HG03196 (cell line): ENCODE data around the gene TRPC6.

Source experiments
- ATAC-seq: cut with Tn5 transposase; IDR thresholded peaks from one replicate; pipeline ENCODE4 v1.9.1; 2021; ENCODE audit not compliant: unreplicated experiment

Gene TRPC6

DNA sequence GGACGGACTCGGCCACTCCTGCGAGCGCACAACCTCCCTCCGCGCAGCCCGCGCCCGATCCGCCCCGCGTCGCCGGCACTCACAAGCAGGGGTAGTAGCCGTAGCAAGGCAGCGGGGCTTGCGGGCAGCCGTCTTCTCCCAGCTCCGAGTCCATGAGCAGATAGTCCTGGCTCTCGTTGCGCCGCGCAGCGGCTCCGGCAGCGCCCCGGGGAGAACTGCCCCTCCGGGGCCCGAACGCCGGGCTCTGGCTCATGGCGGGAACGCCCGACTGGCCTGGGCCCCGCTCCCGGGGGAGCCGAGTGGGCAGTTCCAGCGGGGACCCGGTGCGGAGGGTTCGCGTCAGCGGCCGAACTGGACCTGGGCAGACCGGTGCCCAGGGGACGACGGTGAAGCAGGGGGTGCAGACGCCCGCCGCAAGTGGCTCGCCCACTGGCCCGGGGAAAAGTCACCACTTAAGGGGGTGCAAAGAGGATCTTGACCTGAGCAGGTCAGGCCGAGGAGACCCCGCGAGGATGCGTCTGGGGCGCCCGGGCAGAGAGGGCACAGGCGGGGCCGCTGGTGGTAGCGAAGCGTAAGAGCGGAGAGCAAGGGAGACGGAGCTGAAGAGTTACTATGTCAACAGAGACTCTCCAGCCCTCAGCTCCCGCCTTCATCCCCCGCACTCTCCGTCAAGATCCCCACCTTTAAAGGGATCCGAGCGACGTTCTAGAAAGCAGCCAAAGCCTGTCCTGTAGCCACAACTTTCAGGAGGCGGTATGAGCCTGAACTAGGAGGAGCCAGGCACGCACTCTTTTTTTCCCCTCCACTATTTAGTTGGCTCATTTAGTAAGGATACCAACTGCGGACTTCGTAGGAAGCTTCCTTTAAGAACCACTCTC, at the start of gene TRPC6:
TRPC6 (minus strand) TSS at position 757 of the 878 bp plus-strand sequence; CDS start at position 253, 504 bp downstream.
- no peak for ATAC-seq

DNA sequence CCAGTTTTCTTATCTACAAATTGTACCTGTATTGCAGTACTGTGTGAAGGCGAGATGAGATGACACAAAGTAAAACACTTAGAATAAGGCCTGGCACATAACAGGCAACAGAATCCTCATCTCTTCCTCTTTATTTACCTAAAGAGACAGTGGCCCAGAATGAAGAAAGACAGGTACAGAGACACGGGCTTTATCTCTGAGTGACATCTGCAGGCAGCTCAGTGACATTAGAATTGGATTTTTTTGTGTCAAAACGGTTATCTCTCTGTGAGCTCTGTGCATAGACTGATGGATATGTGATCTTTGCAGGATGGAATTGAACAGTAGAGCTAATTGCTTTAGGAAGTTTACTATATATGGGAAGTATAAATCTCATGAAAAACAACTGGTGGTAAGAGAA, 36.2 kb upstream of the TRPC6 start:
- ATAC-seq, result no peak

DNA sequence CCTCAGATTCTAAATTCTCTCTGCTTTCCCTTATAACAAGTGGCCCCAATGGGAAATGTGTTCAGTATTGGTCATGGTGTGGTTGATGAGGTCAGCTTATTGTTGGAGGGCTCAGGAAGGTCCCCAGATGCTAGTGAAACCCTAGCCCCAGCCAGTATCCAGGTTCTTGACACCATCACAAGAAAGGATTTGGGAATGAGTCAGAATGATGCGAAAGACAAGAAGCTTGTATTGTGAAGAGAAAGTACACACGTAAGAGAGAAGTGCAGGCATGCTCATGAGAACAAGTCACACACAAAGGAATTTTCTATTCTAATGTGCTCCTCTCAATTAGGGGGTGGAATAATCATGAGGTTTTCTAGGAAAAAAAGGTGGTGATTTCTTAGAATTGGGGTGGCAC, 34.9 kb upstream of the TRPC6 start:
- ATAC-seq, result no peak

DNA sequence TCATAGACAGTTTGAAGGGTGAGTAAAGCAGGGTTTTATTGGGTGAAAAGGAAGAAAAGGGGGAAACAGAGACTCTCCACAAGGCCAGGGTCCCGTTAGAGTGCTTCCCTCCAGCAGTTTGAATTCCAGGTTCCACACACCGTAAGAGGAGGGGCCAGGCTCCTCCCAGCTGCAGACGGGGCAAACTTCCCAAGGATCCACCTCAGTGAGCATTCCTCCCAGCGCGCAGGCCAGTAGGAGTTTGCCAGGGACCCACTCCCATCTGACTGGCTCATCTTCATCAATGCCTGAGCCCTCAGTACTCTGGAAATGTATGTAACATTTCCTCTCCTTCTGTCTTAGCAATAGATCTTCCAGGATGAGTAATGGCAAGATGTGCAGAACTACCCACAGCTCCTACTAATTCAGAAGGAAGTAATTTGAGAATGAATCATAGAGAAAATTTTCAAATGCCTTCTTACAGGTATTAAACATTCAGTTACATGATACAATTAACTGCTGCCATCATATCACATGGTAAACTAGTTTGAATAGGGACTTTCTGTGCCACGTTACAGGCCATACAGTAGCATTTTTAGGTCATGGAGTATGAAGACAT, 34.0 kb upstream of the TRPC6 start:
- no peak for ATAC-seq

DNA sequence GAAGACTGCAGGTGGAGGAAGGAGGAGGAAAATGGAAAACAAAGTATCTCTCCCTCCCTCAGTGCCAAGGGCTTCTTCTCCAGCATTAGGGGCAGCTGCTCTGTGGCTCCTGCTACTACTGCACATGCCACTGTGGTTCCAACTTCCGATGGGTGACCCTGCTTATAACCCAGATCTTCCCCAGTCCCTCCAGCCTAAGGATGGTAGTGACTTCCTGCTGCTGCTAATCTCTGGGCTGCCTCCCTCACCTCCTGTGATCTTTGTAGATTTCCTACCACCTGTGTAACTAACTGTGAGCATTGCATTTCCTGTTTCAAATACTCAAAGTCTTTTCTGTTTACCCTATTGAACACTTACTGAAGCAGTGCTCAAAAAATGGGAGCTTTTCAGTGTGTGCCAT, 28.7 kb upstream of the TRPC6 start:
- ATAC-seq, result no peak

DNA sequence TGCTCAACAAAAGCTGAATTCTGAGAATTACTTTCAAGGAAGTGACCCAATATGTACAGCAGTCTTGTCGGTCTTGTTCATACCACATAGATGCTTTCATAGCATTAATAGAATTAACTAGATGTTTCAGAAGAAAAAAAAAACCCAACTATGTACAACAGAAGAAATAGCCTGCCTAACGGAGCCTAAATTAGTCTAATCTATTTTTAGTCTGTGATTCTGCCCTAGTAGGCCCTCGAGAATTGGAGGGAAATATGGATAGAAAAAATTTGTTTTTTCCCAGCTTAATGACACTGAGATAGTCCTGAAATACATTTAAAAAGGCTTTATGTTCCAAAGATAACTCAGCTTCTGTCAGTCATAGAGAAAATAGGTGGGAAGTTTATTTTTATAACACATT, 17.1 kb upstream of the TRPC6 start:
- no peak for ATAC-seq

DNA sequence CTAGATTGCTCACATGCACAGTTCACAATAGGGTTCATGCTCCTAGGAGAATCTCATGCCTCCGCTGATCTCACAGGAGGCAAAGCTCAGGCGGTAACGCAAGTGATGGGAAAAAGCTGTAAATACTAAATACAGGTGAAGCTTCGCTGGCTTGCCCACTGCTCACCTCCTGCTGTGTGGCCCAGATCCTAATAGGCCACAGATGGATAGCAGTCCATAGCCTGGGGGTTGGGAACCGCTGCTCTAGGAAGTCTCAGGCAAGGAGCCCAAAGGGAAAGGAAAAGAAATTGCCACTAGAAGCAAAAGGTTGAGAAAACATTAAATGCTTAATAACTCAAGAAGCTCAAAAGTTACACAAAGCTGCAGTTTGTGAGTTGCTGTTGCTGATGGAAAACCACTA, 3.2 kb upstream of the TRPC6 start:
- ATAC-seq, result no peak

DNA sequence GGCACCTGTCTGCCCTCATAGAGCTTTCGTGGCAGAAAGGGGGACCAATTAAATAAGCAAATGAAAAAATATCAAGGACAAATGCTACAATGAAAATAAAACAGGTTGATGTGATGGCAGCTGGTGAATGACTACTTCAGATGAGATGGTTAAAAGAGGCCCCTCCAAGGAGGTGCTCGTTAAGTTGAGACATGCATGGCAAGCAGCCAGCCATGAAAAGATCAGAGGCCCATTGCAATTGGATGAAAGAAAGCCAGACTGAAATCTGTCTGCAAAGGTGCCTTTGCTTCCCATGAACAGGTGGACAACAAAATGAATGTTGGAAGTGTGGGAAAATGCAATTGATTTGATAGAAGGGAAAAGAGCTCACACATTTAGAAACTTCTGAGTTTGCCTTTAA, 848 bp upstream of the TRPC6 start:
- ATAC-seq, result no peak

DNA sequence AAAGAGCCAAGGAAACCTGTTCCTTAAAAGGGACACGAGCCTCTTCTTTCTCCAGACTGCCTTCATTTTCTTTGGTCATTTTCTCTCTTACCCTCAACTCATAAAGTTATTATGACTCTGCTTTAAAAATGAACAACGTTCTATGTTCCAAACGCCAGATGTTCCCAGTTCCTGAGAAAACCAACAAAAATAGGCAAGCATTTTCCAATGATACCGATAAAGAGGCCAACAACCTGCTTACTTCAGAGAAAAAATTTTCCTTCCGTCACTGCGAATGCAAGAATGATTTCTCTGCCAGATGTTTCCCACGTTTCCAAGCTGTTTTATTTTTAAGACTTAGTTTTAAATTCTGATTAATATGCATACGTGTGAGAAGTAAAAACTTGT, 315 bp upstream of the TRPC6 start:
- ATAC-seq, result no peak

DNA sequence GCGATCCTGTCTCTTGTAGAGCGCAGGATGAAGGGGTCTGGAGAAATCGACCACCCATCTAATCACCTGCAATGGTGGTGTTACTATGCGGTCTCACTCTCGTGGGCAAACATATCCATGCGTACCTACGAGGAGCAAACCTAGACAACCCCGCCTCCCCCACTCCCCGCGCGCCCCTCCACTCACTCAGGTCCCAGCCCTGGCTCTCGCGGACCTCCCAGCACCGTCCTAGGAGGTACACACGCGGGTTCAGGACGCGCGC, 887 bp downstream of the TRPC6 start:
- ATAC-seq, result no peak

DNA sequence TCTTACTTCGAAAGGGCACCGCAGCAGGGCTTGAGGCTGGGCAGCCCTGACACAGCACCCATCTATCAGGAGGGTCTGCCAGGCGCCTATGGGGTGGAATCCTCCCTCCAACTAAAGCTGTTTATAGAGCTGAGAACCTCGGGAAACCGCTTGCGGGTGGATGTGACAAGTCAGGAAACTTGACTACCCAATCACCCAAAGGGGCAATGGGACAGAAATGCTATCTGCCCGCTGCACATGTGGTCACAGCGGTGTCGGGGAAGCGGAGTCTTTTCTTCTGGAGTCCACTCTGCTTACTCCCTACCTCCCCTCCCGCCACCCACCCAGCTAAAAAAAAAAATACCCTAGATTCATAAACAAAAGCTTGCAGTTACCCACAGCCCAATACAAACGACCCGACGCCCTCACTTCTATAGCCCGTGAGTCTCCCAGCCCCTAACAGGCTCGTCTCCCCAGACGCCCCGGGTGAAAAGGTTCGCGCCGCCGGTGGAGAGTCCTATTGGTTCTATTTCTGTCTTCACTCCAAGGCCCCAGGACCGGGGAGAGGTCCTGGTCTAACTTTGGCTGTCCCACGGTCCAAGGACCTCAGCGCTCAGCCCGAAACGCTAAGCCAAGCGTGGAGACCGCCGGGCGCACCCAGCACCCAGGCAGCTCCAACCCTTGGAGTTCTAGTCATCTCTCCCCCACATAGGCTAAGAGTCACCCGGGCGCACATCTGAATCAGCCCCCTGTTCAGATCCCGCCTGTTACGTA, 1.4 kb downstream of the TRPC6 start:
- ATAC-seq, result no peak

DNA sequence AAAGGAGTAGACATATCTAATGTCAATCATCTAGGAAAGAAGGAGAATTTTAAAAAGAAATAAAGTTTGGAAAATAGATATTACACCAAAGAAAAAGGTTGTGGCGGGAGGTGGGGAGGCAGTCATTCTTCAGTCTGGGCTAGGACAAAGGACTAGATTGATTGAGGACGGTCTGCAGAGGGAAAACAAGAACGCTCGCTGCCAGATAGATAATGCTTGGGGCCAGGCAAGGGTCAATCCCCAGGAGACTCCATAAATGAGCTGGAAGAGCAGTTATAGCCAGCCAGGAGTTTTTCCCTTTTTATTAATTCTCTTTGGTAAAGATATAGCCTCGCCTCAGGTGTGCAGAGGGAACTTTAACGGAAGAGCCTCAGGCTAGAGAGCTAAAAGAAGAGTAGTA, 6.3 kb downstream of the TRPC6 start:
- no peak for ATAC-seq

DNA sequence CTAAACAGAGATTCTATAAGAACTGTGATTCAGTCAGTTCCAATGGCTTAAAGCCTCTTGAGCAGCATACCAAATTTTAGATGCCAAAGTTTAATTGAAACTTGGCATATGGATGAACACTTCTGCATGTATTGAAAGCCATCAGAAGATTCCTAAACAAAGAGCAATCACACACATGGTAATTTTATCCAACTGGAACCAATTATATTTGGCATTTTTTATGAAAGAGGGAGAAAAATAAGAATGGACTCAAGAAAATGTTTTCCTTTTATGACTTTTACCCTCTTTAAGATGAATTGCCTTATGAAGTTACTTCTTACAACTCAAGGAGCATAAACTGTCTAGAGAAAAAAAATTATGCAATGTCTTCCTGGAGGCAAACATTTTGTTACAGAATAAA, 7.4 kb downstream of the TRPC6 start:
- ATAC-seq, result no peak

DNA sequence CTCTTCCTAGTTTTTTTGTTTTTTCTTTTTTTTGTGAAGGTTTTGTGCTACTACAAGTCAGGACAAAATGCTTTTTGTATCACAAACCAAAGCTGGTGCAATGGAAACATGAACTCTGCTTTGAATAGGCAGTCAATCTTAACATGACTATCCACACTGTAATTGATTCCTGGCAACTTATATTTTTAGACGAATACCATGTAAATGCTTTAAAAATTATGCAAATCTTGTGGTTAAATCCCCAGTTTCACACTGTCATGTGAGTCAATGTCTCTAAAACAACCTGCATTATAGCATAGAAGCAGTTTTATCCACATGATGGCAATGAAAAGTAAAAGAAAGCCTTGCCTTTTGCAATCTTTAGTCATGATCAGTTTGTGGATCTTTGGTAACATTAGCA, 8.9 kb downstream of the TRPC6 start:
- no peak for ATAC-seq

DNA sequence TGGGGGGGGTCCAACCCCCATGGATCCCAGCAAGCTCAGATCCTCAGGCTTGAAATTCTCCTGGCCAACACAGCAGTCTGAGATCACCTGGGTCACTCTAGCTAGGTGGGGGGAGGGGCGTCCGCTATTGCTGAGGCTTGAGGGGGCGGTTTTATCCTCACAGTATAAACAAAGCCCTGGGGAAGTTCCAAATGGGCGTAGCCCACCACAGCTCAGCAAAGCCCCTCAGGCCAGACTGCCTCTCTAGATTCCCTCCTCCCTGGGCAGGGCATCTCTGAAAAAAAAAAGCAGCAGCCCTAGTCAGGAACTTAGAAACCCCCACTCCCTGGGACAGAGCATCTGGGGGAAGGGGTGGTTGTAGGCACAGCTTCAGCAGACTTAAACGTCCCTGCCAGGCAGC, 16.7 kb downstream of the TRPC6 start:
- ATAC-seq, result no peak

DNA sequence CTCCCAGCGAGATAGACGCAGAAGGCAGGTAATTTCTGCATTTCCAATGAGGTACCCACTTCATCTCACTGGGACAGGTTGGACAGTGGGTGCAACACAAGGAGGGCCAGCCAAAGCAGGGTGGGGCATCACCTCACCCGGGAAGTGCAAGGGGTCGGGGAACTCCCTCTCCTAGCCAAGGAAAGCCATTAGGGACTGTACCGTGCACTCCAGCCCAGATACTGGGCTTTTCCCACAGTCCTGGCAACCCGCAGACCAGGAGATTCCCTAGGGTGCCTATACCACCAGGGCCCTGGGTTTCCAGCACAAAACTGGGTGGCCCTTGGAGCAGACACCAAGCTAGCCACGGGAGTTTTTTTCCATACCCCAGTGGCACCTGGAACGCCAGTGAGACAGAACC, 17.2 kb downstream of the TRPC6 start:
- no peak for ATAC-seq

DNA sequence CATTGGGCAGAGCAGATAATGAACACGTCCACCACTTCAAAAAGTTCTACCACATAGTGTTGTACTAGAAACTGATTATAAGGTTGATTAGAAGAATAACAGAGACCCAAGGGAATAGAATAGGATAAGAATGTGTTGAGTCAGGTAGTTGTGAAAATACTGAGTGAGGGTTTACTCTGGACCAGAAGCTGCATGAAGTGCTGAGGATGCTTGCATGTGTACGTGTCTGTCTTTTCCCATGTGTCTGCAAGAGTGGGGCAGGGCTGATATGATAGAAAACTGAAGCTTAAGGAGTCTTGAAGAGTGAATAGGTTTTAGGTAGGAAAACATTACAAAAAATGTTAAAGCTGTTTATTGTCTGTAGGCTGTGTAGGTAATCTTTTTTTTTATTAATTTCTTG, 20.6 kb downstream of the TRPC6 start:
- no peak for ATAC-seq

DNA sequence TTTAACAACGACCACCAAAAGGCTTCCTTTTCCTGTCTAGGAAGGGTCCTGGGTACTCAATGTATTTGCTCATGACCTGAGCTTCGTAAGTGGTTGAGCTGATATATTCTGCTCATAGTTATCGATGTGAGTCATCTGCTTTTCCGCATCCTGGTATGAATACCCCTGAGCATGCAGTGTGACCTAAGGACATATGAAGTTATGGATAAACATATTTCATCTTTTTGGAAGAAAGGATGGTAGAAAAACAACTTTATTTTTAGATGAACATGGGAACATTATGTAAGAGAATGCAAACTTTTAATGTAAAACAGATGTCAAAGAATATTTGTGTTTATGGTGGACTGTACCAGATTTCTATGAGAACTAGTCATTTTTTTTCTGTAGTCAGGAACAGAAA, 28.4 kb downstream of the TRPC6 start:
- ATAC-seq, result no peak

DNA sequence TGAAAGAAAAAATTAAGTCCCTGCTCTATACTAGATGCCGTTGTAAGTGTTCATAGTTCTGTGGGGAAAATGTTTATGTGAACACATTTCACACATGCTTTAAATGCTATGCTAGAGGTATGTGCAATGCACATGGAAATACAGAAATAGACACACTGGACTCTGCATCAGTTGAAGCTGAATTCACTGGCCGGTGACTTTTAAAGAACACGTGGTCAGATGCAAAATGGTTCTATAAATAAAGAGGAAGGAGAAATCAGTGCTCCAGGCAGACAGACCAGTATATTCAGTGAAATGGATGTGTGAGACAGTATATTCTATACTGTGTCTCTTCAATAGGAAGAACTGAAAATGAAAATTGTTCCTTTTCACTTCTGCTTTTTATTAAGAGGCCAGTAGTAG, 29.9 kb downstream of the TRPC6 start:
- ATAC-seq, result peak; percentile 99

DNA sequence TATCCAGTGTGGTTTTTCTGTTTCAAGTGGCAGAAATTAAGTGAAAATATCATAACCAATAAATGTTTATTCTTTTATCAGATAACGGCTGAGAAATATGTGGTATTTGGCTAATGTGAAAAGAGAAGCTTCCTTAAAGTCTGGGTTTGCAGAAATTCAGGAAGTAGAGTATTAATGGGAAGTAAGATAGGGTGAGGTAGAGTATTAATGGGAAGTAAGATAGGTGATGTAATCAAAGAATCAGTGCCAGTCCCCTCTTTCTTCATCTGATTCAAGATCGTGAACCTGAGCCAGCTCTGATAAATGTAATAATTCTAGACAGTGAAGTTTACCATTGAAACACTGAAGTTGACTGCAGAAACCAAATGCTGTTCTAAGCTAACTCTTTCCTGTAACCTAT, 30.9 kb downstream of the TRPC6 start:
- ATAC-seq, result no peak

DNA sequence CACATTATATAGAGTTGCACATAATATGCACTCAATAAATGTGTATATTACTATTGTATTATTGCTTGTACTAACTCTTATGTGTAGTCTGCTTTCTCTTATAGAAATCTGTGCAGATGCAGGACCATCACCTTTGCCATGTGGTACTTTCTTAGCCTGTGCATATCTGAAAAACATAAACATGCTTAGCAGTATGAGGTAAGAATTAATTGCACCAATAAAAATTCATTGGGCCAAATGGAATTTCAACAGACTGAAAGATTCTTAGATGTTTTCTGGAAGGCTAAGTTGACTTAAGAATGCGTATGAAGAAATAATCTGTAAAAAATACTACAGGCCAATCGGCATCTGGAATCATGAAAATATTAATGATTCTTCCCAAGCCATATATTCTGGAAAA, 55.3 kb downstream of the TRPC6 start:
- ATAC-seq, result no peak

DNA sequence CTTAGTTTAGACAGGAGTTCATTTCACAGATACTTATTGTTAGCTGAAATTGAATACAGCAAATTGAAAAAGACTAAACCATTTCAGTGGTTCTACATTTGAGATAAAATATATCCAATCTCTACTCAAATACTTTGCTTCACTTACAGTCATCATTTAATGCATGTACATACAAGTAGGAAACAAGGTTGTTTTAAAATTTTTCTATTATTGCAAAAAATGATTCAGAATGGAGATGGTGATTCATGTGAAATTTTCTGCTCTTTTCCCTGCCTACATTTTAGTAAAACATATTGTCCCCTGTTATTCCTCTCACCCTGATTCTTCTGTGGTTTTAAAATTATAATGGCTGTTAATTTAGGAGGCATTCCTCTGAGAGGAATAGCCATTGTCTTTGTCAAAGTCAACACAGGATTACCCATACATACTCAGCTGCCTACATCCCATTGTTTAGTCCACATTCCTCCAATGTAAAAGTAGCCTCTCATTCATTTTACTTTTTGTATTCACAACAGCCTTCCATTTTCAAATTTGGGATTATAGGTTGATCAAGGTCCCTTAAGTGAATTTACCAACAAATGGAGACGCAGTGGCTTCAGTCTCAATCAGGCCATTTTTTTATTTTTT, 60.1 kb downstream of the TRPC6 start:
- no peak for ATAC-seq
